ENCODE results near the gene CHAF1A.

The CHAF1A gene

GRCh38 chr19:4401769-4402170, 670 bp upstream of the CHAF1A start:
- Histone ChIP-seq H3K79me2 (ENCODE audit: control insufficient read depth, low read length) (peaks cover 88% of the 10 kb centered on the region), H3K4me3 (ENCODE audit: low read length) (peak overlapping the region; percentile 93), H3K27me3 (ENCODE audit: control insufficient read depth, low read length) (no peaks in the 10 kb centered on the region), H3K9me2 (replicated peaks; ENCODE audit: control insufficient read depth, low read length) (no peaks in the 10 kb centered on the region), H3K27ac (ENCODE audit: low read depth, low read length) (peak overlapping the region; percentile 52), H3K9me3 (ENCODE audit: control insufficient read depth, insufficient read depth, low read length) (no peaks in the 10 kb centered on the region), H3F3A (ENCODE audit: control insufficient read depth, insufficient read depth) (0 out of 2 replicates have a peak, but pooled peaks cover 3% of the 10 kb centered on the region), H3K36me3 (ENCODE audit: control insufficient read depth, low read length) (peaks cover 62% of the 10 kb centered on the region), H4K20me1 (ENCODE audit: control insufficient read depth, insufficient read depth, low read depth, low read length) (peaks cover 37% of the 10 kb centered on the region), H3K4me2 (ENCODE audit: low read length) (peak overlapping the region; percentile 95), H3K4me1 (ENCODE audit: control insufficient read depth, low read length) (peaks cover 42% of the 10 kb centered on the region)
- no peak for TF ChIP-seq EZH2phosphoT487 (IDR thresholded peaks at IDR 0.05; ENCODE audit: borderline replicate concordance, low read length)
- TF ChIP-seq CTCF (IDR thresholded peaks at IDR 0.05; ENCODE audit: low read depth, low read length, poor library complexity, severe bottlenecking): no peak

- H3K79me2 ChIP-seq (ENCODE audit: control insufficient read depth, low read length): peaks cover 88% of the 10 kb centered on the region
- peaks cover 42% of the 10 kb centered on the region for H3K4me1 ChIP-seq (ENCODE audit: control insufficient read depth, low read length)
- 0 out of 2 replicates have a peak, but pooled peaks cover 3% of the 10 kb centered on the region for H3F3A ChIP-seq (ENCODE audit: control insufficient read depth, insufficient read depth)
Measured at GRCh38 chr19:4403005-4403761, 743 bp downstream of the CHAF1A start.

GRCh38 chr19:4405977-4406376, 3.5 kb downstream of the CHAF1A start:
- H3K36me3 ChIP-seq (ENCODE audit: control insufficient read depth, low read length): peaks cover 75% of the 10 kb centered on the region
- H3K4me2 ChIP-seq (ENCODE audit: low read length): no peak overlapping the region
- TF ChIP-seq CTCF (IDR thresholded peaks at IDR 0.05; ENCODE audit: low read depth, low read length, poor library complexity, severe bottlenecking) (no peak), EZH2phosphoT487 (IDR thresholded peaks at IDR 0.05; ENCODE audit: borderline replicate concordance, low read length) (no peak)
- H3K4me1 ChIP-seq (ENCODE audit: control insufficient read depth, low read length): peaks cover 30% of the 10 kb centered on the region
- no peaks in the 10 kb centered on the region for H3K9me2 ChIP-seq (replicated peaks; ENCODE audit: control insufficient read depth, low read length)
- H3K9me3 ChIP-seq (ENCODE audit: control insufficient read depth, insufficient read depth, low read length): no peaks in the 10 kb centered on the region
- no peak overlapping the region for H3K4me3 ChIP-seq (ENCODE audit: low read length)
- no peaks in the 10 kb centered on the region for H3K27me3 ChIP-seq (ENCODE audit: control insufficient read depth, low read length)
- H4K20me1 ChIP-seq (ENCODE audit: control insufficient read depth, insufficient read depth, low read depth, low read length): peaks cover 35% of the 10 kb centered on the region
- H3F3A ChIP-seq (ENCODE audit: control insufficient read depth, insufficient read depth): 0 out of 2 replicates have a peak, but pooled peaks cover 3% of the 10 kb centered on the region
- no peak overlapping the region for H3K27ac ChIP-seq (ENCODE audit: low read depth, low read length)
- peaks cover 95% of the 10 kb centered on the region for H3K79me2 ChIP-seq (ENCODE audit: control insufficient read depth, low read length)

More at GRCh38 chr19:4403005-4403761, 743 bp downstream of the CHAF1A start:
- Histone ChIP-seq H3K4me2 (ENCODE audit: low read length) (peak overlapping the region; percentile 100), H3K27me3 (ENCODE audit: control insufficient read depth, low read length) (no peaks in the 10 kb centered on the region), H3K36me3 (ENCODE audit: control insufficient read depth, low read length) (peaks cover 61% of the 10 kb centered on the region), H4K20me1 (ENCODE audit: control insufficient read depth, insufficient read depth, low read depth, low read length) (peaks cover 32% of the 10 kb centered on the region), H3K4me3 (ENCODE audit: low read length) (peak overlapping the region; percentile 93), H3K9me2 (replicated peaks; ENCODE audit: control insufficient read depth, low read length) (no peaks in the 10 kb centered on the region), H3K9me3 (ENCODE audit: control insufficient read depth, insufficient read depth, low read length) (no peaks in the 10 kb centered on the region), H3K27ac (ENCODE audit: low read depth, low read length) (peak overlapping the region; percentile 54)
- no peak for TF ChIP-seq EZH2phosphoT487 (IDR thresholded peaks at IDR 0.05; ENCODE audit: borderline replicate concordance, low read length)
- TF ChIP-seq CTCF (IDR thresholded peaks at IDR 0.05; ENCODE audit: low read depth, low read length, poor library complexity, severe bottlenecking): no peak
